Panc1 (cell line): ENCODE results near the gene MAST1.

Source experiments
- CTCF ChIP-seq: fragments of 450-650 bp; IDR thresholded peaks from 2 replicates; pipeline ENCODE4 v1.5.1; 2017; ENCODE audit warnings: mild to moderate bottlenecking
- POLR2AphosphoS5 ChIP-seq: IDR thresholded peaks from 2 replicates; pipeline ENCODE4 v1.6.1; 2012; ENCODE audit warnings: mild to moderate bottlenecking, low read depth, low read length, moderate library complexity

DNA sequence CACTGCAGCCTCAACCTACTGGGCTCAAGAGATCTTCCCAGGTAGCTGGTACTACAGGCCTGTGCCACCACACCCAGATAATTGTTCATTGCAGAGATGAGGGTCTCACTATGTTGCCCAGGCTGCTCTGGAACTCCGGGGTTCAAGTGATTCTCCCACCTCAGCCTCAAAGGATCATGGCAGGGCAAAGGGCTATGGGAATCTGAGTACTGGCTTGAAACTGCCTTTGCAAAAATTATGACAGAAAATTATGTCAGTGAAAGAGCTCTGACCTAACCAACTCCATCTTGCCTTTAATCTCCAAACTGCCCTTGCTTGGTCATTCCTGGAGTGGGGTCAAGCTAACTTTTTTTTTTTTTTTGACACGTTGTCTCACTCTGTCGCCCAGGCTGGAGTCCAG is 44.3 kb downstream of the MAST1 start:
- TF ChIP-seq CTCF (no peak), POLR2AphosphoS5 (no peak)
